ENCODE data around the gene TFF3.

The TFF3 gene

GRCh38 chr21:42307106-42307505 is 8.1 kb downstream of the TFF3 start:
- no peak for TF ChIP-seq REST (IDR thresholded peaks at IDR 0.05; ENCODE audit: insufficient read depth in 1 of 2, low read depth in 2 of 2, low read length in 2 of 2)
- no peak for TF ChIP-seq FOXP2 (optimal IDR thresholded peaks at IDR 0.05; ENCODE audit: borderline replicate concordance, extremely low read depth, extremely low read length, insufficient read depth)
- no peak for TF ChIP-seq TAF1 (IDR thresholded peaks at IDR 0.05; ENCODE audit: borderline replicate concordance, insufficient read depth, low read length)
- no peak for TF ChIP-seq POLR2AphosphoS5 (IDR thresholded peaks at IDR 0.05; ENCODE audit: low read depth, low read length)
- TF ChIP-seq SIN3A (IDR thresholded peaks at IDR 0.05; ENCODE audit: borderline replicate concordance, insufficient read depth, low read length), result no peak

- no peak for TF ChIP-seq TAF1 (IDR thresholded peaks at IDR 0.05; ENCODE audit: borderline replicate concordance, insufficient read depth, low read length)
- TF ChIP-seq REST (IDR thresholded peaks at IDR 0.05; ENCODE audit: insufficient read depth in 1 of 2, low read depth in 2 of 2, low read length in 2 of 2), result no peak
- TF ChIP-seq SIN3A (IDR thresholded peaks at IDR 0.05; ENCODE audit: borderline replicate concordance, insufficient read depth, low read length), result no peak
- TF ChIP-seq POLR2AphosphoS5 (IDR thresholded peaks at IDR 0.05; ENCODE audit: low read depth, low read length), result no peak
- no peak for TF ChIP-seq FOXP2 (optimal IDR thresholded peaks at IDR 0.05; ENCODE audit: borderline replicate concordance, extremely low read depth, extremely low read length, insufficient read depth)
Measured at GRCh38 chr21:42306366-42307035, 8.7 kb downstream of the TFF3 start.

- TF ChIP-seq FOXP2 (optimal IDR thresholded peaks at IDR 0.05; ENCODE audit: borderline replicate concordance, extremely low read depth, extremely low read length, insufficient read depth) (no peak), TAF1 (IDR thresholded peaks at IDR 0.05; ENCODE audit: borderline replicate concordance, insufficient read depth, low read length) (no peak), SIN3A (IDR thresholded peaks at IDR 0.05; ENCODE audit: borderline replicate concordance, insufficient read depth, low read length) (no peak), POLR2AphosphoS5 (IDR thresholded peaks at IDR 0.05; ENCODE audit: low read depth, low read length) (no peak), REST (IDR thresholded peaks at IDR 0.05; ENCODE audit: insufficient read depth in 1 of 2, low read depth in 2 of 2, low read length in 2 of 2) (no peak)
Measured at GRCh38 chr21:42305707-42306147, 9.5 kb downstream of the TFF3 start.

- TF ChIP-seq REST (IDR thresholded peaks at IDR 0.05; ENCODE audit: insufficient read depth in 1 of 2, low read depth in 2 of 2, low read length in 2 of 2) (no peak), TAF1 (IDR thresholded peaks at IDR 0.05; ENCODE audit: borderline replicate concordance, insufficient read depth, low read length) (no peak)
Measured at GRCh38 chr21:42304556-42305454, 10.4 kb downstream of the TFF3 start.

Data from PFSK-1 (cell line).